Measurements from ENCODE around the gene USP53.
"Not testable (repeated sequence)": the region's sequence is repeated elsewhere in the genome, so short reads cannot be mapped to it uniquely, and the experiment has no call there.

Gene USP53

DNA sequence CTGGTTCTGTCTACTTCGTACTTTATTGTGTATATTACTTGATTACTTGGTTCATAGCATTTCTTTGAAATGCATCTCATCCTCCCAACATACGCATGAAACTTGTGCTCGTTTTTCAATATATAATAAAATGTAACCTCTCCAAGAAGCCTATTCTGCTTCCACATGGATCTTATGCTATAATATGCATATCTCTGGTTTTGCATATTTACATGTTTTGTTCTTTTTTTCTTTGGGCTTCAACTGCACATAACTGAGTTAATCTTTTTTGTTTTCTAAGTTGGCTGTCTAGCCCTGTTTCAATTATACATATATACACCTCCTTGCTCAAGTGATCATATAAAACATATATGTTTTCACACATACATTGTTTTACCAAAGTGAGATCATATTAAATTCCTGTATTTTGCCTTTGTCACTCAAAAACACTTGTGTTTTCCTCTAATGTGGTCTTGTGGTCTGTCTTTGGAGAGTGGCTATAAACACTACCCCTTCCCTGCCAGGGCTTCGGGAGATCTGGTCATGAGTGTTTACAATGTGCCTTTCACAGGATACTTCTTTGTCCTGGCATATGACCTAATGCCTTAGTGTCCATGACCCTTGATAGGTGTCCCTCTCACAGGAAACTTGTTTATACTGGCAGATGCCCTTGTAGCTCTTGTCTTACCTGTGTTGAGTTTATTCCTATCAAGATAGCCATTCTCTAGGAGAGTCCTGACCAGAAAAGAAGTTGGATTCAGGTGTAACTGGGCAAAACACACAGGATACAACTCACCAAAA is 17.6 kb downstream of the USP53 start:
- DNase-seq = no peak

DNA sequence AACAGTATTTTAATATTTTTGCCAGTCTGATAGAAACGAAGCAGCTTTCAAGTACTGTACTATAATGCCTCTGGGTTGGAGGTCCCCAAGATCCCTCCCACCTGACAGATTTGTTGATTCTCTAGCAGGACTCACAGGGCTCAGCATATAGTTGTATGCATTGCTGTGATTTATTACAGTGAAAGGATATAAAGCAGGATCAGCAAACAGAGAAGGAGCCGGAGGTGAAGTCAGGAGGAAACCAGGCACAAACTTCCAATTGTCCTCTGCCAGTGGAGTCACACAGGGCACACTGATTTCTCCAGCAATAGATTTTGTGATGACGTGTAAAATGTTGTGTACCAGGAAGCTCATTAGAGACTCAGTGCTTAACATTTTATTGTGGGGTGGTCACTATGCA is 19.0 kb downstream of the USP53 start:
- no peak for DNase-seq

DNA sequence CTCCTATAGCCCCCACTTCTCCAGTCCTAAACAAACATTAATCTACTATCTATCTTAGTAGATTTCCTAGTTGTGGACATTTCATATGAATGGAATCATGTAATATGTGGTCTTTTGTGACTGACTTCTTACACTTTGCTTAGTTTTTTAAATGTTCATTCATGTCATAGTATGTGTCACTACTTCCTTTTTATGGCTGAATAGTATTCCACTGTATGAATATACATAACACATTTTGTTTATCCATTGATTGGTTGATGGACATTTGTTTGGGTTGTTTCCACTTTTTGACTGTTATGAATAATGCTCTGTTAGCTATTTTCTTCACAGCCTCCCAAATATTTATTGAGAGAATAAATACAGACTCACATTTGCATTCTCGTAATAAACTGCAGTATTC is 19.8 kb downstream of the USP53 start:
- no peak for DNase-seq

DNA sequence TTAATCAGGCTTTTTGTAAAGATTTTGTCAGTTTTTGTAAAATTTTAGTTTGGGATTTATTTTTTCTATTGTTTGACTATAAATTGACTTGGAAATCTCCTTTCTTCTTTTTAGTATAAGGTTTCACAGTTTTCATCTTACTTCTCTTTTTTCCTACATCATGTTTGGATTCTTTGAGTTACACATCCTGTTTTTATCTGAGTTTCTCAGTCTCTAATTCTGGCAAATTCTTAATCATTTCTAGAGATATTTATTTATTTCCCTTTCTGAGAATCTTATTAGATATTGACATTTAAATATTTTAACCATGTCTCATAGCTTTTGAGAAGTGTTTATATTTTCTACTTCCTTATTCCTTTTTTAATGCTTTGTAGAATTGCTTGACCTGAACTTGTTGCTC is 20.7 kb downstream of the USP53 start:
- DNase-seq = no peak

DNA sequence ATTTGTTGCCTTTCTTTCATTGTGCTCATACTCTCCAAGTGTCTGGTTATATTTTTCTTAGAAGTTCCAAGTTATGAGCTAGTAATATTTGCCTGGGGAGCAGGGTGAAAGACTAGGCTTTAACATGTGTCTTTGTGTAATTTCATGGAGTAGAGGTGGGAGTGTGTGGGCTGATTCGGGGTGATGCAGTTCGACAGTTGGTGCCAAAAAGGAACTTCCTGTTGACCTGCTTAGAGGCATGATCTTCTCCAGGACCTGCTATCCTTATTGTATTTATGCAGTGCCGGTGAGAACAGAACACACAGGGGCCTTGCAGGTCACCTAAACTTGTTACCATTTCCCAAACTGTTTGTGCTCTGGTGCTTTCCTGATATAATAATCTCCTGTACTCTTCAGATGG is 21.2 kb downstream of the USP53 start:
- no peak for DNase-seq

DNA sequence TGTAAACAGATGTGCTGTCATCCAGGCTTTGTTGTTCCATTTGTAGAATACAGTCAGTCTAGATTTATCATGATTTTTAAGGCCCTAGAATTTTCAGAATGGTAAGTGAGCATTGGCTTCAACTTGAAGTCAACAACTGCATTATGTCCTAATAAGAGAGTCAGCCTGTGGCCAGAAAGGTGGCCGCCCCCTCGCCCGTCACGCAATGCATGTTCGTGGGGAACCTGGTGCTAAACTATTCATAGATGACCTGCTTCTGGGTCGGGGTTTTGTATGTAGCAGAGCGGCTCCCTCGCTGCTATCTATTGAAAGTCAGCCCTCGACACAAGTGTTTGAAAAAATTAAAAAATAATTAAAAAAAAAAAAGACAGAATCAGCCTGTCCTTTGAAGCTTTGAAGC is 24.7 kb downstream of the USP53 start:
- no peak for DNase-seq

DNA sequence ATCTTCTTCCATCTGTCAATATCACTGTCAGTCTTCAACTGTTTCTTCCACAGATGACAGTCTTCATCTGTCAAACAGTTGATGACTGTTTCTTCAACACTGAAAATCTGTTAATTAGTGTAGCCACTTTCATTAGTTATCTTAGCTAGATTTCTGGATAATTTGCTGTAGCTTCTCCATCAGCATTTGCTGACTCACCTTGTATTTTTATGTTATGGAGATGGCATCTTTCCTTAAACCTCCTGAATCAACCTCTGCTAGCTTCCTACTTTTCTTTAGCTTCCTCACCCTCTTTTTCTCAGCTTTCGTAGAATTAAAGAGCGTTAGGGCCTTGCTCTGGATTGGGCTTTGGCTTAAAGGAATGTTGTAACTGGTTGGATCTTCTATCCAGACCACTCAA is 25.1 kb downstream of the USP53 start:
- no peak for DNase-seq

DNA sequence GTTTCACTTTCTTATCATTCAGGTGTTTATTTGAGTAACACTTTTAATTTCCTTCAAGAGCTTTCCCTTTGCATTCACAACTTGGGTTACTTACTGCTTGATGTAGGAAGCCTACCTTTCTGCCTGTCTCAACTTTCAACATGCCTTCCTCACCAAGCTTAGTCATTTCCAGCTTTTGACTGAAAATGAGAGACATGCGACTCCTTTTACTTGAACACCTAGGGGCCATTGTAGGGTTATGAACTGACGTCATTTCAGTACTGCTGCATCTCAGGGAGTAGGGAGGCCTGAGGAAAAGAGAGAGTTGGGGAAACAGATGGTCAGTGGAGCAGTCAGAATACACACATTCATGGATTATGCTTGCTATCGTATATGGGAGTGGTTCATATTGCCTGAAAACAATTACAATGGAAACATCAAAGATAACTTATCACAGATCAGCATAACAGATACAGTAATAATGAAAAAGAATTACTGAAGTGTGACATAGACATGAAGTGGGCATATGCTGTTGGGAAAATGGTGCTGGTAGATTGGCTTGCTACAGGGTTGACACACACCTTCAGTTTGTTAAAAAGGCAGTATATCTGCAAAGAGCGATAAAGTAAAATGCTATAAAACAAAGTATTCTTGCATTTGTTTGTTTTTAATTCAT is 25.7 kb downstream of the USP53 start:
- DNase-seq = no peak

DNA sequence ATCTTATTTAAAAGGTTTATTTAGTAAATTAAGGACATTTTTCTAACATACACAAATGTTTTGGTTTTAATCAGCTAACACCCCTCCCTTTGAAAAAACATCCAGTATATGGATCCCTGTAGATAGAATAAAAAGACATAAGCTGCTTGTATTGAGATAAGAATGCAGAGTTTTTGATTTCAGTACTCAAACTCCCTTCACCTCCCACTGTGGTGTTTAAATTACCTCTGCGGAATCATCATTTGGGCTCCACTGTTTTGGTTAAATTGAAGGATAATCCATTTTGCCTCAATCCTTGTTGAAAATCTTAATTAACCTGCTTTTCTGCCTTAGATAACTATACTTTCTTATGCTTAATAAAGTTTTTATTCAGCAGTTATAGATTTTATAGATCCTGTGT is 27.6 kb downstream of the USP53 start:
- DNase-seq = no peak

DNA sequence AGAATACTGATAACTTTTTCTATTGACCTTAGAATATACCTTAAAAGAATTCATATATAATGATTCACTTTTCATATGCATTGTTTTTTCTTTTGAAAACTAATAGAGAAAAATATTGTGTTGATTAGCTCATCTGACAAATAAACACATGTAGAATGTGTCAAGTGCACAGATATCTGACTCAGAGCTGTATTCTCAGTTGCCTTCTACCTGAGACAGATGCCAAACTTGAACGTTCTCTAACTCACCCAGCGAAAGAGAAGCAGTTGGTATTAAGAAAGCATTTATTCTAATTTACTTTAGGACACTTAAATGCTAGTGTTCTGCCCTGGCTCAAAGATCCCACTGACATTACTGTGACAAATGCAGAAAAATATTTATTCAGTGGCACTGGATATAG is 28.1 kb downstream of the USP53 start:
- DNase-seq = no peak

DNA sequence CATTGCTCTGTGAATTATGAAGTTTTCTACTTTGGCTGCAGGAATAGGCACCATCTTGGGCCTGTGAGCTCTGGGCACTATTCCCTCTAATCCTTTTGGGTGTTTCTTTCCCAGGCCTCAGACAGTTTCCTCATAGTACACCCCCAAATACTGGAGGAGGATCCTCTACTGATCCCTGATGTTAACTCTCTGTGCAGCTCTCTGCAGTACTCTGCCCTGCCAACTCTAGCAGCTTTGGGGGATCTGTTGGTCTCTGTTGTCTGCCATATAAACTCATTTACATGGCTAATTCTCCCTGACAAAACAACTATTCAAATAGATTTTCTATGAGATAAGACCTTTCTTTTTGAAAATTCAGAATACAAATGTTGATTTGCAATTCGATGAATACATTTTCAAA is 29.9 kb downstream of the USP53 start:
- DNase-seq = no peak

DNA sequence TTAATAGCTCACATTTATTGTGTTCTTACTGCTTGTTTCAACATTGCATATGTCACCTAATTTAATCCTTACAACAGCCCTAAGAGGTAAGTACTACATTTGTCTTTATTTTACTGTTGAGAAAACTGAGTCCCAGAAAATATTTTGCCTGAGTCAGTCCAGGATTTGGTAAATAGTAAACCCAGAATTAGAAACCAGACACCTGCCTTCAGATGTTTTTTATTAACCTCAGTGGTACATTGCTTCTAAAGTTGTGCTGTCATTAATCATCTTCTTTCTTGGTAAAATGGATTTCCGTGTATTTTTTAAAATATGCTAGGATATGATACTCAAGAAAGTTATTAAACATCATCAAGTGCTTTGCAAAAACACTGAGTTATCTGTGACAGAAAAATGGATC is 31.4 kb downstream of the USP53 start:
- DNase-seq = no peak

DNA sequence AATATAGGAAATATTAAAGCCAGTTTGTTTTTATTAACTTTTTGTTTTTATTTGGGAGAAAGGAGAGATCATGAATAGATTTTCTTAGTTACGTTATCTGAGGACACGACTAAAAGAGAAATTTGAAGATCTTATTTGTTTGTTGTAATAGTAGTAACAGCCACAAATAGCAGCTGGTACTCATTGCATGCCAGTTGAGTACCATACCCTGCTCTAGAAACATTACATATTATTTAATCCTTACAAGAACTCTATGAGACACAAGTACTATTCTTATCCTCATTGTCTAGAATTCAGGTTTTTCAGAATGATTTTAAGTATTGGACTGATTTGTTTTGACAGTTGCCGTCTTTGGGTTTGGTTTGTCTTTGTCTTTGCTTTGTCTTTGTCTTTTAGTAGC is 31.8 kb downstream of the USP53 start:
- DNase-seq = no peak

DNA sequence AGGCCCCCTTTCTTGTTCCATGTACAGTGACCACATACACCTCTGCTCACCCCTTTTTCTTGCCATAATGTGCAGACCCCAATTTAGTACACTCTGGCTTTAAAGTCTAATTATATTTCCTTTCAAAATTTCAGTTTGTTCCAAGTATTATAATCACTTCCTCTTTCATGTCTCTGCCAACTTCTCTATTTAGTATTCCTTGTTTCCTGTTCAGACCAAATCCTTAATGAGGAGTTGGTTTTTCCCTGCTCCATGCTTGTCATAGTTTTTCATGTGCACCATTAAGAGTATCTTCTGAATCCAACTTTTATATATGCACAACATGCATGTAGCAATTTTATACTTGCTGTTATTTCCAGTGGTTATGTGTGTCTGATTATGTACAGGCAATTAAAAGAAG is 32.3 kb downstream of the USP53 start:
- DNase-seq = no peak

DNA sequence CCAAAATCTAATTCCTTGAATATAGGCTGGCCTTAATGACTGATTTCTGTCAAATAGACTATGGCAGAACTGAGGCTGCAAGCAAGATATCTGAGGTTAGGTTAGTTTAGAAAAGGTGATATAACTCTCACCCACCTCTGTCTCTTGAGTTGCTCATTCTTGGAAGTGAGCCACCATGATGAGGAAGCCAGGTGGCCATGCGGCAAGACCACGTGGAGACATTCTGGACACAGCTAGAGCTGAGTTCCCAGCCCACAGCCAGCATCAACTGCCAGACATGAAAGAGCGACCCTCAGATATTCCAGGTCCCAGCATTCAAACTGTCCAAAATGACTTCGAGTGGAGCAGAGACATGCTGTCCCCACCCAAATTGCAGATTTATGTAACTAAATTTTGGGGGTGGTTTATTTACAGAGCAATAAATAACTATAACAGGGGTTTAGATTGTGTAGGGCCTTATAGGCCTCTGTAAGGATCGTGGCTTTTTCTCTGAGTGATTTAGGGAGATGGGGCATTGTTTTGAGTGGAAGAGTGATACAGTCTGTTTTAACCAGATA is 33.7 kb downstream of the USP53 start:
- DNase-seq = no peak

DNA sequence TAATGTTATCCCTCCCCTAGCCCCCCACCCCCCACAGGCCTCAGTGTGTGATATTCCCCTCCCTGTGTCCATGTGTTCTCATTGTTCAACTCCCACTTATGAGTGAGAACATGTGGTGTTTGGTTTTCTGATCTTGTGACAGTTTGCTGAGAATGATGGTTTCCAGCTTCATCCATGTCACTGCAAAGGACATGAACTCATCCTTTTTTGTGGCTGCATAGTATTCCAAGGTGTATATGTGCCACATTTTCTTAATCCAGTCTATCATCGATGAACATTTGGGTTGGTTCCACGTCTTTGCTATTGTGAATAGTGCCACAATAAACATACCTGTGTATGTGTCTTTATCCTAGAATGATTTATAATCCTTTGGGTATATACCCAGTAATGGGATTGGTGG is 38.5 kb downstream of the USP53 start:
- not testable (repeated sequence) for DNase-seq

DNA sequence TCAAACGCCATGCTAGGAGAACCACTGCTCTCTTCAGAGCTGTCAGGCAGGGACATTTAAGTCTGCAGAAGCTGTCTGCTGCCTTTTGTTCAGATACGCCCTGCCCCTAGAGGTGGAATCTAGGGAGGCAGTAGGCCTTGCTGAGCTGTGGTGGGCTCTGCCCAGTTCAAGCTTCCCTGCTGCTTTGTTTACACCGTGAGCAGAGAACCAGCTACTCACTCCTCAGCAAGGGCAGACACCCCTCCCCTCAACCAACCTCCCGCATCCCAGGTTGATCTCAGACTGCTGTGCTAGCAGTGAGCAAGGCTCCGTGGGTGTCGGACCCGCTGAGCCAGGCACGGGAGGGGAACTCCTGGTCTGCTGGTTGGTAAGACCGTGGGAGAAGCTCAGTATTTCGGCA is 42.7 kb downstream of the USP53 start:
- not testable (repeated sequence) for DNase-seq

DNA sequence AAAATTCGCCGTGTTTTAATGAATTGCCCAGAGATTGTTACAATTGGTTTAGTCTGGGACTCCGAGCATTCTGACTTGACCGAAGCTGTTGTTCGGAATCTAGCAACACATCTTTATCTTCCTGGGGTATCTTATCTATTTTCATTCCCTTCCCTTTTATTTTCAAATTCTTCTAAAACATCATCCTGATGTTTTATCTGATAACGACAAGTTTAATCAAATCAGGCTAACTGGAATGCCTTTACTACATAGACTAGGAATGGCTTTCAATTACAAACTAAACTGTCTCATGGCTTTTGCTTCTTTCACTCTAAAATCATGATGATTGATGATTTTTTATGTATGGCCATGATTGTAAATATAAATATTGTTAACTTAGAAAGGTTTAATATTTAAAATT is 48.0 kb downstream of the USP53 start:
- no peak for DNase-seq

DNA sequence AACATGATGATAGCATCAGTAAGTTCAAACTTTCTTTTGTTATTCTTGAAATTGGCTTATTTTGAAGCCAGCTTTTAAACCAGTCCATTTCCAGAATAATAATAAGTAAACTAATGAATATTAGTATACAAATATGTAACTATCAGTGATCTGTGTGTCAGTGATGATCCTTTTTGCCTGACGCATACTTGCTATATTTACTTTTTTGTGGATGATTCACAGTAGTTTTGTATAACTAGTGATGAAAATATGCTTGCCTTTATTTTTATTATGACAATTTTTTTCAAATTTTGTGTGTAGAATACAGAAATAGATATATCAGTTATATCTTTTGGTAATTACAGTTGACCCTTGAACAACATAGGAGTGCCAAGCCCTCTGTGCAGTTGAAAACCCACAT is 49.5 kb downstream of the USP53 start:
- no peak for DNase-seq

DNA sequence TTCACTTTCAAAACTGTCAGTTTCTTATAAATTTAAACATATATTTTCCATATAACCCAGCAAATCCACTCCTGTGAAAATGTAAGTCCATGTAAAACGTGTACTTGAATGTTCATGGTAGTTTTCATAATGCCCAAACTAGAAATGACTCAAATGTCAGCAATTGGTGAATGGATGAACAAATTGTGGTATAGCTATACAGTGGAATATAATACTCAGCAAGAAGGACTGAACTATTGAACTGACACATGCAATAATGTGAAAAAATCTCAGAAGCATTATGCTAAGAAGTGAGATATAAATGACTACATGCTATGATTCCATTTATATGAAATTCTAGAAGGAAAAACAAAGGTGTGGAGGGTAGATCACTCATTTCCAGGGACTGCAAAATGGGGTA is 52.2 kb downstream of the USP53 start:
- no peak for DNase-seq

DNA sequence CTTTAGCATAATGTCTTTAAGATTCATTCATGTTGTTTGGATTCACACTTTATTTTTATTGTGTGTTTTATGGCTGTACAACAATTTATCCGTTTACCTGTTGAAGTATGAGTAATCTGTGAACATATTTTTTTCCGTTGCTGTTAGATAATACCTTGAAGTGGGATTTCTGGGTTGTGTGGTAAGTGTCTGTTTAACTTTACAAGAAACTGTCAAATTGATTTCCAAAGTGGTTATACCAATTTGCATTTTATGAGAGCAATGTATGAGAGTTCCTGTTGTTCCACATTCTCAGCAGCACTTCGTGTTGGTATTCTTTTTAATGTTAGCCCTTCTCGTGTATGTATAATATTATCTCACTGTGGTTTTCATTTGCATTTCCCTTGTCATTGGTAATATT is 53.6 kb downstream of the USP53 start:
- no peak for DNase-seq

DNA sequence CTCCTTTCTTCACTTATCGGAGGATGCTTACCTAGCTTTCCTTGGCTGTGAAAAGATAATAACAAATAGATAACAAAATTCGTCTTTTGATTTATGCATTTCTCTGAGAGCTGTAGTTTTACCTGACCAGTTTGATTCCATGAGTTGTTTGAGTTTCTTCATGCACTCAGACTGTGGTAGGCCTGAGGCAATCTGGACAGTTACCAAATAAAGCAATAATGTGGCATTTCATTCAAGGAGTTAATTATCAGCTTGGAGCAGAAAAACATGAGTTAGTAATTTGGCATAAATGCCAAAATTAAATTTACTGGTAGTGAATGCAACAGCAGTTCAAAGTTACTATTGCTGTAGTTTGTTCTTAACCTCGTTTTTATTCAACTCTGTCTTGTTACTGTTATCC is 56.0 kb downstream of the USP53 start:
- DNase-seq = no peak

DNA sequence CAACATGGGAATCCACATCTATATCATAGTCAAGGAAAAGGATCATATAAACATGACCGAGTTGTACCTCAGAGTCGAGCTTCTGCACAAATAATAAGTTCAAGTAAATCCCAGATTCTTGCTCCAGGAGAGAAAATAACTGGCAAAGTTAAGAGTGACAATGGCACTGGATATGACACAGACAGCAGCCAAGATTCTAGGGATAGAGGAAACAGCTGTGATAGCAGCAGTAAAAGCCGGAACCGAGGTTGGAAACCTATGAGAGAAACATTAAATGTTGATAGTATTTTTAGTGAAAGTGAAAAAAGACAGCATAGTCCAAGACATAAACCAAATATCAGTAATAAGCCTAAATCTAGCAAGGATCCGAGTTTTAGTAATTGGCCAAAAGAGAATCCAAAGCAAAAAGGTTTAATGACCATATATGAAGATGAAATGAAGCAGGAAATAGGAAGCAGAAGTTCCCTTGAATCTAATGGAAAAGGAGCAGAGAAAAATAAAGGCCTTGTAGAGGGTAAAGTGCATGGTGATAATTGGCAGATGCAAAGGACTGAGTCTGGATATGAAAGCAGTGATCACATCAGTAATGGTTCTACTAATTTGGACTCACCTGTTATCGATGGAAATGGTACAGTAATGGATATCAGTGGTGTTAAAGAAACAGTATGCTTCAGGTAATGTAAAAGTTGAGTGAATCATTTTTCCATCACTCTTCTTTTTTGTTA is 59.0 kb downstream of the USP53 start:
- DNase-seq = no peak

DNA sequence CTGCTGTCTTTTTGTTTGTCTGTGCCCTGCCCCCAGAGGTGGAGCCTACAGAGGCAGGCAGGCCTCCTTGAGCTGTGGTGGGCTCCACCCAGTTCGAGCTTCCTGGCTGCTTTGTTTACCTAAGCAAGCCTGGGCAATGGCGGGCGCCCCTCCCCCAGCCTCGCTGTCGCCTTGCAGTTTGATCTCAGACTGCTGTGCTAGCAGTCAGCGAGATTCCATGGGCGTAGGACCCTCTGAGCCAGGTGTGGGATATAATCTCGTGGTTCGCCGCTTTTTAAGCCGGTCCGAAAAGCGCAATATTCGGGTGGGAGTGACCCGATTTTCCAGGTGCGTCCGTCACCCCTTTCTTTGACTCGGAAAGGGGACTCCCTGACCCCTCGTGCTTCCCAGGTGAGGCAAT is 67.0 kb downstream of the USP53 start:
- DNase-seq = not testable (repeated sequence)

All from fibroblast of upper back skin (primary cell).